Panc1 (cell line): ENCODE results near the gene RBFOX1.

Experiments
- POLR2AphosphoS5 ChIP-seq: IDR thresholded peaks from 2 replicates; pipeline ENCODE4 v1.6.1; 2012; ENCODE audit warnings: mild to moderate bottlenecking, low read depth, low read length, moderate library complexity
- SIN3A ChIP-seq: IDR thresholded peaks from 2 replicates; pipeline ENCODE4 v1.6.1; 2012; ENCODE audit warnings: low read depth, mild to moderate bottlenecking, low read length, moderate library complexity, borderline replicate concordance; ENCODE audit not compliant: insufficient read depth
- TCF7L2 ChIP-seq: IDR thresholded peaks from 2 replicates; pipeline ENCODE4 v1.6.1; 2011; ENCODE audit warnings: mild to moderate bottlenecking, low read depth, low read length, inconsistent platforms
- TF ChIP-seq, protein P1 (sequence below): fragments of 450-650 bp; IDR thresholded peaks from 2 replicates; pipeline ENCODE4 v1.5.1; 2017; ENCODE audit warnings: mild to moderate bottlenecking
- TF ChIP-seq, protein P2 (sequence below), 2 experiments: IDR thresholded peaks; 2 replicates each; pipeline ENCODE4 v1.6.1; 2011 to 2012; ENCODE audit warnings: low read depth in 2 of 2, control low read depth in 1 of 2, low read length in 1 of 2, mild to moderate bottlenecking in 1 of 2, moderate library complexity in 1 of 2; ENCODE audit not compliant: insufficient read depth in 1 of 2

DNA sequence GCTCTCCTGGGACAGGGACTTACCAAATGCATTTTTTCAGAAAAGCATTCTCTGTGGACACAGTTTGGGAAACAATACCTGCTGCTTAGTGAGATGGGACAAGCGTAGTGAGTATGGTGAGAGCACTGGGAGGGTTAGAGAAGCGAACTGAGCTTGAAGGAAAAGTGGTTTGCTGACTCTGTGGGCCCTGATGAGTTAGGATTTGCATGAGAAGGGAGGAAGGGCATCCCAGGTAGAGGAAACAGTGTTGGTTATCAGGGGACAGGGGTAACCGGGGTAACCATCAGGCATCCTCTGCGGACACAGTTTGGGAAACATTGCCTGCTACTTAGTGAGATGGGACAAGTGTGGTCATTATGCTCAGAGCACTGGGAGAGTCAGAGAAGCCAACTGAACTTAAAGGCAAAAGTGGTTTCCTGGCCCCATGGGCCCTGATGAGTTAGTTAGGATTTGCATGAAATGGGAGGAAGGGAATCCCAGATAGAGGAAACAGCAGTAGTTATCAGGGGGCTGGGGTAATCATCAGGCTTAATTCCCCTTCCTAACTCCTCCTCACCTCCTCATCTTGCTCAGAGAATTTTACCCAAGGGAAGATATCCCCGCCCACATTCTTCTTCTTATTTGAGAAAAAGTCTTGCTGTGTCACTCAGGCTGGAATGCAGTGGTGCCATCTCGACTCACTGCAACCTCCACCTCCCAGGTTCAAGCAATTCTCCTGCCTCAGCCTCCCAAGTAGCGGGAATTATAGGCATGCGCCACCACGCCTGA, 319.3 kb downstream of the RBFOX1 start:
- TF ChIP-seq, protein P1, sequence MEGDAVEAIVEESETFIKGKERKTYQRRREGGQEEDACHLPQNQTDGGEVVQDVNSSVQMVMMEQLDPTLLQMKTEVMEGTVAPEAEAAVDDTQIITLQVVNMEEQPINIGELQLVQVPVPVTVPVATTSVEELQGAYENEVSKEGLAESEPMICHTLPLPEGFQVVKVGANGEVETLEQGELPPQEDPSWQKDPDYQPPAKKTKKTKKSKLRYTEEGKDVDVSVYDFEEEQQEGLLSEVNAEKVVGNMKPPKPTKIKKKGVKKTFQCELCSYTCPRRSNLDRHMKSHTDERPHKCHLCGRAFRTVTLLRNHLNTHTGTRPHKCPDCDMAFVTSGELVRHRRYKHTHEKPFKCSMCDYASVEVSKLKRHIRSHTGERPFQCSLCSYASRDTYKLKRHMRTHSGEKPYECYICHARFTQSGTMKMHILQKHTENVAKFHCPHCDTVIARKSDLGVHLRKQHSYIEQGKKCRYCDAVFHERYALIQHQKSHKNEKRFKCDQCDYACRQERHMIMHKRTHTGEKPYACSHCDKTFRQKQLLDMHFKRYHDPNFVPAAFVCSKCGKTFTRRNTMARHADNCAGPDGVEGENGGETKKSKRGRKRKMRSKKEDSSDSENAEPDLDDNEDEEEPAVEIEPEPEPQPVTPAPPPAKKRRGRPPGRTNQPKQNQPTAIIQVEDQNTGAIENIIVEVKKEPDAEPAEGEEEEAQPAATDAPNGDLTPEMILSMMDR, result no peak
- no peak for TF ChIP-seq POLR2AphosphoS5
- no peak for TF ChIP-seq SIN3A
- no peak for TF ChIP-seq TCF7L2
- TF ChIP-seq, protein P2, sequence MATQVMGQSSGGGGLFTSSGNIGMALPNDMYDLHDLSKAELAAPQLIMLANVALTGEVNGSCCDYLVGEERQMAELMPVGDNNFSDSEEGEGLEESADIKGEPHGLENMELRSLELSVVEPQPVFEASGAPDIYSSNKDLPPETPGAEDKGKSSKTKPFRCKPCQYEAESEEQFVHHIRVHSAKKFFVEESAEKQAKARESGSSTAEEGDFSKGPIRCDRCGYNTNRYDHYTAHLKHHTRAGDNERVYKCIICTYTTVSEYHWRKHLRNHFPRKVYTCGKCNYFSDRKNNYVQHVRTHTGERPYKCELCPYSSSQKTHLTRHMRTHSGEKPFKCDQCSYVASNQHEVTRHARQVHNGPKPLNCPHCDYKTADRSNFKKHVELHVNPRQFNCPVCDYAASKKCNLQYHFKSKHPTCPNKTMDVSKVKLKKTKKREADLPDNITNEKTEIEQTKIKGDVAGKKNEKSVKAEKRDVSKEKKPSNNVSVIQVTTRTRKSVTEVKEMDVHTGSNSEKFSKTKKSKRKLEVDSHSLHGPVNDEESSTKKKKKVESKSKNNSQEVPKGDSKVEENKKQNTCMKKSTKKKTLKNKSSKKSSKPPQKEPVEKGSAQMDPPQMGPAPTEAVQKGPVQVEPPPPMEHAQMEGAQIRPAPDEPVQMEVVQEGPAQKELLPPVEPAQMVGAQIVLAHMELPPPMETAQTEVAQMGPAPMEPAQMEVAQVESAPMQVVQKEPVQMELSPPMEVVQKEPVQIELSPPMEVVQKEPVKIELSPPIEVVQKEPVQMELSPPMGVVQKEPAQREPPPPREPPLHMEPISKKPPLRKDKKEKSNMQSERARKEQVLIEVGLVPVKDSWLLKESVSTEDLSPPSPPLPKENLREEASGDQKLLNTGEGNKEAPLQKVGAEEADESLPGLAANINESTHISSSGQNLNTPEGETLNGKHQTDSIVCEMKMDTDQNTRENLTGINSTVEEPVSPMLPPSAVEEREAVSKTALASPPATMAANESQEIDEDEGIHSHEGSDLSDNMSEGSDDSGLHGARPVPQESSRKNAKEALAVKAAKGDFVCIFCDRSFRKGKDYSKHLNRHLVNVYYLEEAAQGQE (IDR thresholded peaks at IDR 0.05; ENCODE audit: insufficient read depth in 1 of 2, low read depth in 2 of 2, low read length in 1 of 2), result no peak
